Kasumi-1 (cell line): ENCODE measurements around the gene TRIP13.
"Not testable (repeated sequence)": the region's sequence is repeated elsewhere in the genome, so short reads cannot be mapped to it uniquely, and the experiment has no call there.

Experiments
- DNase-seq, 2 experiments: peaks; one replicate each; lab custom pipeline; 2025; lab: John Stamatoyannopoulos, UW

Gene TRIP13

GRCh38 chr5:936149-937144, 43.8 kb downstream of the TRIP13 start:
- no peak for DNase-seq

- DNase-seq, result no peak
These were observed 44.7 kb downstream of the TRIP13 start for GRCh38 chr5:937151-937924.

GRCh38 chr5:939368-939767, 46.7 kb downstream of the TRIP13 start:
- no peak for DNase-seq

GRCh38 chr5:940741-941140, 48.1 kb downstream of the TRIP13 start:
- not testable (repeated sequence) for DNase-seq

GRCh38 chr5:943201-943917, 50.7 kb downstream of the TRIP13 start:
- no peak for DNase-seq

GRCh38 chr5:943918-944620, 51.4 kb downstream of the TRIP13 start:
- no peak for DNase-seq

- DNase-seq, result no peak
These were observed 51.9 kb downstream of the TRIP13 start for GRCh38 chr5:944621-944927.

GRCh38 chr5:944992-945685, 52.5 kb downstream of the TRIP13 start:
- DNase-seq, result no peak

GRCh38 chr5:945691-946551, 53.2 kb downstream of the TRIP13 start:
- no peak for DNase-seq

- no peak for DNase-seq
These were observed 54.3 kb downstream of the TRIP13 start for GRCh38 chr5:946720-947625.

- no peak for DNase-seq
These were observed 55.2 kb downstream of the TRIP13 start for GRCh38 chr5:947626-948471.

- no peak for DNase-seq
These were observed 56.0 kb downstream of the TRIP13 start for GRCh38 chr5:948472-949274.

- no peak for DNase-seq
These were observed 56.5 kb downstream of the TRIP13 start for GRCh38 chr5:949275-949543.

GRCh38 chr5:949815-950560, 57.3 kb downstream of the TRIP13 start:
- no peak for DNase-seq

- no peak for DNase-seq
These were observed 59.4 kb downstream of the TRIP13 start for GRCh38 chr5:951940-952596.

- no peak for DNase-seq
These were observed 60.0 kb downstream of the TRIP13 start for GRCh38 chr5:952597-953271.
